ENCODE results near the gene SHLD2. TPM values are rescaled to one million over a fixed set of nuclear protein-coding genes. Genes with fewer than 3 reads are reported as not detected.
"Not testable (repeated sequence)": the region's sequence is repeated elsewhere in the genome, so short reads cannot be mapped to it uniquely, and the experiment has no call there.

SHLD2 gene
- total and polyA plus RNA-seq, 2 of the 4 experiments (the other 2 are of a cell fraction) = 10.6 to 19.9 TPM

DNA sequence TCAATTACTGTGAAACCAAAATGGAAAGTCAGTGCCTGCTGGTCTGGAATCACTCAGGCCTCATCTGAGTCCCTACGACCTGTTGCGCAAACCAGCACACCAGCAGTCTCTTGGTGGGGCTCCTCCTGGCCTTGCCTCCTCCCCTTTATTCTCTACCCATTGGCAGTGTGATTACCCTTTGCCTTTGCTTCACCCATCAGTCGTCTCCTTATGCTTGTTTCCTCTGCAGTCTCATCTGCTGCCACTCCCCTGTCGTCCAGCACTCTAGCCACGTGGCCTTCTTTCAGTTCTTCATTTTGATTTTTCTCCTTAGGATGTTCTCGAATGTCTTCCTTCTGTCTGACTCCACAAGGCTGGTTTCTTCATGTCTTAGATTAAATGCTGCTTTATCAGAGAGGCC lies 89.4 kb downstream of the SHLD2 start:
- H4K5ac ChIP-seq (ENCODE audit: low read depth, low read length); H3K4me2 ChIP-seq (ENCODE audit: low read depth, low read length); ATAC-seq (ENCODE audit: low read depth); intact Hi-C loops (cut with micrococcal nuclease); H3K14ac ChIP-seq (replicated peaks; ENCODE audit: low read depth, low read length); H3K9ac ChIP-seq (ENCODE audit: low read depth, low read length); CTCF ChIA-PET; POLR2A ChIA-PET (ENCODE audit: unreplicated experiment); H4K91ac ChIP-seq (ENCODE audit: insufficient read depth, low read depth, low read length); H3K18ac ChIP-seq (ENCODE audit: low read depth, low read length); in situ Hi-C loops (cut with MboI; ENCODE audit: low sequenced_read_pairs); H3K9me3 ChIP-seq (ENCODE audit: control insufficient read depth, insufficient read depth, low read length); H4K20me1 ChIP-seq (ENCODE audit: insufficient read depth, low read length); H3K4me1 ChIP-seq (ENCODE audit: control insufficient read depth, insufficient read depth, low read length); H2BK5ac ChIP-seq (ENCODE audit: low read depth, low read length, poor library complexity, severe bottlenecking); H3K4ac ChIP-seq (ENCODE audit: low read depth, low read length); H2AK9ac ChIP-seq (replicated peaks; ENCODE audit: low read depth, low read length, poor library complexity); DNase-seq; H4K8ac ChIP-seq (ENCODE audit: low read depth in 2 of 2, low read length in 2 of 2); H2BK15ac ChIP-seq (ENCODE audit: low read depth, low read length); H3K9me1 ChIP-seq (ENCODE audit: insufficient read depth, low read length); H3K36me3 ChIP-seq (ENCODE audit: control insufficient read depth, insufficient read depth, low read length); H3K4me3 ChIP-seq (ENCODE audit: insufficient read depth, low read depth, low read length); H2AK5ac ChIP-seq (ENCODE audit: low read depth, low read length); H3K79me1 ChIP-seq (ENCODE audit: low read depth in 1 of 2, low read length in 2 of 2); H3K27me3 ChIP-seq (ENCODE audit: control insufficient read depth, insufficient read depth, low read length); BruUV-seq (replicated peaks); H3K23ac ChIP-seq (ENCODE audit: low read depth, low read length); H2BK120ac ChIP-seq (ENCODE audit: low read depth, low read length); H2BK20ac ChIP-seq (ENCODE audit: low read depth, low read length); H3K56ac ChIP-seq (ENCODE audit: extremely low read depth, insufficient read depth, low read length); H2AFZ ChIP-seq (replicated peaks; ENCODE audit: low read length, poor library complexity); dilution Hi-C loops (cut with HindIII; ENCODE audit: low sequenced_read_pairs, unreplicated experiment); H3K27ac ChIP-seq (ENCODE audit: insufficient read depth, low read length): not testable (repeated sequence)
- WGBS, 2 experiments (ENCODE audit: extremely low coverage in 2 of 2, insufficient read length in 1 of 2) = no CpG with 5 or more reads among the region's 6 CpGs

DNA sequence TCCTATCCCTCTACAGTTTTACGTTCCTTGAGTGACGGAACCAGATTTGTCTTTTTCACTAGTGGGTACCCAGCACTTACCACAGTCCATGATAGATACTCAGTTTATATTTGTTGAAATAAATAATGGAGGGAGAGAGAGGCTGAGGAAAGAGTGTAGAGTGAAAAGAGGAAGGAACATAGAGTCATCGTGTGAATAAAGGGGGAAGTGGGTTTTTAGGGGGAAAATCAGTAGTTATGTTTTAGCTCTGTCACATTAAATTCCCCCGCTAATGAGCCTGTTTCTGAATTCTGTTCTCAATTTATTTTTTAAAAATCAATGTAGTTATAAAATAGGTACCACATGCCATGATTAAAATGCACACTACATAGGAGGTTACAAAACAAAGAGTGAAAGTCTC lies 91.0 kb downstream of the SHLD2 start:
- H2BK5ac ChIP-seq (ENCODE audit: low read depth, low read length, poor library complexity, severe bottlenecking); H3K9me1 ChIP-seq (ENCODE audit: insufficient read depth, low read length); H2AK5ac ChIP-seq (ENCODE audit: low read depth, low read length); in situ Hi-C loops (cut with MboI; ENCODE audit: low sequenced_read_pairs); H2BK20ac ChIP-seq (ENCODE audit: low read depth, low read length); H2AFZ ChIP-seq (replicated peaks; ENCODE audit: low read length, poor library complexity); H4K5ac ChIP-seq (ENCODE audit: low read depth, low read length); CTCF ChIA-PET; H4K20me1 ChIP-seq (ENCODE audit: insufficient read depth, low read length); H3K27ac ChIP-seq (ENCODE audit: insufficient read depth, low read length); H3K9me3 ChIP-seq (ENCODE audit: control insufficient read depth, insufficient read depth, low read length); H2AK9ac ChIP-seq (replicated peaks; ENCODE audit: low read depth, low read length, poor library complexity); H3K14ac ChIP-seq (replicated peaks; ENCODE audit: low read depth, low read length); H2BK120ac ChIP-seq (ENCODE audit: low read depth, low read length); H3K4ac ChIP-seq (ENCODE audit: low read depth, low read length); ATAC-seq (ENCODE audit: low read depth); BruUV-seq (replicated peaks); H2BK15ac ChIP-seq (ENCODE audit: low read depth, low read length); intact Hi-C loops (cut with micrococcal nuclease); POLR2A ChIA-PET (ENCODE audit: unreplicated experiment); DNase-seq; H3K18ac ChIP-seq (ENCODE audit: low read depth, low read length); H3K27me3 ChIP-seq (ENCODE audit: control insufficient read depth, insufficient read depth, low read length); H3K9ac ChIP-seq (ENCODE audit: low read depth, low read length); H3K4me2 ChIP-seq (ENCODE audit: low read depth, low read length); H3K56ac ChIP-seq (ENCODE audit: extremely low read depth, insufficient read depth, low read length); H4K91ac ChIP-seq (ENCODE audit: insufficient read depth, low read depth, low read length); H3K4me1 ChIP-seq (ENCODE audit: control insufficient read depth, insufficient read depth, low read length); dilution Hi-C loops (cut with HindIII; ENCODE audit: low sequenced_read_pairs, unreplicated experiment); H4K8ac ChIP-seq (ENCODE audit: low read depth in 2 of 2, low read length in 2 of 2); H3K79me1 ChIP-seq (ENCODE audit: low read depth in 1 of 2, low read length in 2 of 2); H3K4me3 ChIP-seq (ENCODE audit: insufficient read depth, low read depth, low read length); H3K23ac ChIP-seq (ENCODE audit: low read depth, low read length); H3K36me3 ChIP-seq (ENCODE audit: control insufficient read depth, insufficient read depth, low read length): not testable (repeated sequence)
- WGBS, 2 experiments (ENCODE audit: extremely low coverage in 2 of 2, insufficient read length in 1 of 2) = no CpG with 5 or more reads among the region's 4 CpGs
